Measurements from ENCODE around the gene LYPD3. TPM values are rescaled to one million over a fixed set of nuclear protein-coding genes. Genes with fewer than 3 reads are reported as not detected.

LYPD3 gene
- total RNA-seq, 1 experiment from 2014 or later = 1.8 TPM

GRCh38 chr19:43462383-43462782, 3.0 kb downstream of the LYPD3 start:
- Histone ChIP-seq H3K18ac (ENCODE audit: insufficient read length, low read depth, low read length) (no peak overlapping the region), H3K79me2 (ENCODE audit: insufficient read depth, low read length) (no peaks in the 10 kb centered on the region), H2BK5ac (ENCODE audit: insufficient read length, low read length) (no peak overlapping the region), H3K9ac (ENCODE audit: extremely low read depth, insufficient read length, low read length) (no peak overlapping the region), H4K20me1 (ENCODE audit: control insufficient read depth, insufficient read depth, insufficient read length) (no peaks in the 10 kb centered on the region), H3K79me1 (ENCODE audit: insufficient read depth, low read depth, low read length, poor library complexity, severe bottlenecking) (no peaks in the 10 kb centered on the region), H3K23me2 (ENCODE audit: insufficient read length, low read depth, low read length, poor library complexity, severe bottlenecking) (peaks cover 11% of the 10 kb centered on the region), H2AK5ac (ENCODE audit: insufficient read length, low read length) (no peak overlapping the region), H3K4me2 (ENCODE audit: insufficient read depth, insufficient read length, low read length) (peak overlapping the region; percentile 71), H3K27me3 (ENCODE audit: insufficient read depth, low read length) (no peaks in the 10 kb centered on the region; the same call in none of the 2 replicates), H3K14ac (ENCODE audit: insufficient read depth, low read length) (no peak overlapping the region), H3K27ac (ENCODE audit: insufficient read length, low read depth, low read length) (no peak overlapping the region), H3K56ac (ENCODE audit: insufficient read length, low read depth, low read length) (no peak overlapping the region), H3T11ph (ENCODE audit: low read length) (no peak overlapping the region), H3K9me3 (ENCODE audit: control insufficient read depth, low read depth, low read length) (no peaks in the 10 kb centered on the region), H3K23ac (ENCODE audit: insufficient read length, low read depth, low read length) (no peak overlapping the region), H3K4me1 (ENCODE audit: insufficient read depth, low read length) (no peaks in the 10 kb centered on the region; the same call in 1 of the 2 replicates), H2BK12ac (ENCODE audit: insufficient read length, low read depth, low read length) (no peak overlapping the region), H3K4ac (ENCODE audit: low read depth, low read length) (no peak overlapping the region), H4K8ac (replicated peaks; ENCODE audit: insufficient read length, low read depth, low read length) (no peak overlapping the region), H2BK20ac (ENCODE audit: low read depth, low read length, poor library complexity, severe bottlenecking) (no peak overlapping the region), H4K91ac (ENCODE audit: insufficient read length, low read depth, low read length) (no peak overlapping the region), H2AFZ (ENCODE audit: low read length) (no peak overlapping the region), H2BK15ac (ENCODE audit: low read depth, low read length) (no peak overlapping the region), H2BK120ac (ENCODE audit: low read depth, low read length, poor library complexity, severe bottlenecking) (no peak overlapping the region), H4K5ac (ENCODE audit: insufficient read length, low read depth, low read length) (no peak overlapping the region)
- Mint-ChIP-seq H3K4me1 (peaks cover 16 to 18% of the 10 kb centered on the region in 2 experiments), H3K9me3 (no peaks in the 10 kb centered on the region), H3K27ac (no peak overlapping the region), H3K27me3 (ENCODE audit: low read depth) (peaks cover 48% of the 10 kb centered on the region), H3K36me3 (ENCODE audit: insufficient read depth in 1 of 3, low read depth in 3 of 3) (no peaks in the 10 kb centered on the region; a peak in 2 of 7 replicates), H3K4me3 (peak overlapping the region; percentile 81 to 91)
- DNase-seq = no peak
- WGBS (ENCODE audit: extremely low coverage, insufficient read length, low lambda C conversion rate) = no CpG with 5 or more reads among the region's 7 CpGs
- TF ChIP-seq CTCF (conservative IDR thresholded peaks at IDR 0.05) = no peak

All from H9 (cell line).